ENCODE measurements around the gene NECAP2.
"Not testable (repeated sequence)": the region's sequence is repeated elsewhere in the genome, so short reads cannot be mapped to it uniquely, and the experiment has no call there.

The NECAP2 gene

DNA sequence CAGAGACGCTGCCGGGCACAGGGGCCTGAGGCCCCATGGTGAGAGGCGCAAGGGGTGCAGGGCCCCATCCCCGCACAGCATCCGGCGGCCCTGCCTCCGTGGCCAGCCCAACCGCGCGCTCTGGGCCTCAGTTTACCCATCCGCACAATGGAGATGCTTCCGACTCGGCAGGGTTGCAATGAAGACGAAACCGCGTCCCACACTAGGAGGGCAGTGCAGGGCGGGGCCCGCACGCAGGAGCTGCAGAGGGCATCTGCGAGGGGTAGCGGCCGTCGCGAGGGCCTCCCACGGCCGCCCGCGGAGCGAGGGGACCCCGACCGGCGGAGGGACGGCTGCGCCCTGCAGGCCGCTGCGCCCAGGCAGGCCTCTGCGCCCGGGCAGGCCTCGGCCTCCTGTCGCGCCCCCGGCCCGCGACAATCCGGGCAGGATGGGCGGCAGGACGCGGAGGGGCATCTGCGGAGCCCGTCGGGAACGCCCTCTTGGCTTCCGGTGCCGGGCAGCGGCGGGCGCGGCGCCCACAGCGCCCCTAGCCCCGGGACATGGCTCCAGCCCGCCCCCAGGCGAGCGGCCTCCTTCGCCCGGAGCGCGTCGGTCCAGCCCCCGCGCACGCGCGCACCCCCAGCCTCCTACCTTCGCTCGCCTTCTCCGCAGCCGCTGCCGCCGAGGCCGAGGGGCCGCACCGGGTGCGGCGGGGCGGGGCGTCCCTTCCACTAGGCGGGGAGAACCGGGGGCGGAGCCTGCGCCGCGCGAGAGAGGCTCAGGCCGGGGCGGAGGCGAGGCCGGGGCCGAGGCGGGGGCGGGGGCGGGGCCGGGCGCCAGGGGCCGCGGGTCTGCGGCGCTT lies 58.3 kb downstream of the NECAP2 start:
- DNase-seq (ENCODE audit: extremely low spot score): peak; percentile 91
- ChIA-PET CTCF (no interaction called here), POLR2A (interaction anchor here (1.1 to 1.6 kb wide), 2 partner anchors 12 to 58 kb away, joined by 3 read pairs; partner anchors contain the start of gene NECAP2)
- TF ChIP-seq LEF1 (IDR thresholded peaks at IDR 0.05; ENCODE audit: borderline replicate concordance): 0 out of 2 replicates have a peak, but pooled peaks have one; percentile 62
- TF ChIP-seq FOXM1 (IDR thresholded peaks at IDR 0.05; ENCODE audit: borderline replicate concordance): peak; percentile 37; the same call in 1 of the 2 replicates
- TF ChIP-seq FOXA1 (IDR thresholded peaks at IDR 0.05): no peak

DNA sequence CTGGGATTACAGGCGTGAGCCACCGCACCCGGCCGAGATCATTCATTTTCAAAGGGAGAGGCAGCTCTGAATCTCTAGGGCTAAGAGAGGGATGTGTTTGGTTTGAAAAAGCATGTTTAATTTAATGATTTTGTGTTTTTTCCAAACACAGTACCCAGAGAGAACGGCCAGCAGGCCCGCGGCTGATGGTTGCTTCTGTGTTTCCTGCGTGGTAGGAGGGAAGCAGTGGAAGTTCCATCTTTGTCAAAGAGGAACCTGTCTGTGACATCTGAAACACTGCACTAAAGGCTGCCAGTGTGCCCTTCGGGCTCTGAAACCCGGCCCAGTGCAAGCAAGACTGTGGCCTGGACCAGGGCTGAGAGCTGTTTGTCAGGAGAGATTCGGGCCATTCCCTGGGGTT lies 59.9 kb downstream of the NECAP2 start:
- POLR2A ChIA-PET: interaction anchor here (1.0 to 1.6 kb wide), 3 partner anchors 10 to 405 kb away, joined by 3 to 5 read pairs (median 3); partner anchors contain the start of gene NECAP2
- CTCF ChIA-PET; DNase-seq (ENCODE audit: extremely low spot score): not testable (repeated sequence)

DNA sequence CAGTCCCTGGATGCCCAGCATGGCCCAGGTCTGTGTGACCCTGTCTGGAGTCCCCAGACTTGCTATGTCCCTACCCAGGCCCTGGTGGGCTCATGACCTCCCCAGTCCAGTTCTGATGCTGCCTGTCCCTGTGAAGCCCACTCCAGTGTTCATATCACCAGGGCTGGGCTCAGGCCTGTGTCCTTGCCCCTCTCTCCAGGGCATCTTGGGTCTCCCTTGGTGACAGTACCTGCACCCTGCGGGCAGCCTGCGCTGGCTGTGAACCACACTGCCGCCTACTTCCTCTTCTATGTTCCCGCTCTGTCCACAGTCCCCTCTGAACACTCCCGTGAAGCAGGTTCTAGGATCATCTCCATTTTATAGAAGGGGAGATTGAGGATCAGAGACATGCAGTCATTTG lies 60.5 kb downstream of the NECAP2 start:
- DNase-seq (ENCODE audit: extremely low spot score); POLR2A ChIA-PET; CTCF ChIA-PET: not testable (repeated sequence)

DNA sequence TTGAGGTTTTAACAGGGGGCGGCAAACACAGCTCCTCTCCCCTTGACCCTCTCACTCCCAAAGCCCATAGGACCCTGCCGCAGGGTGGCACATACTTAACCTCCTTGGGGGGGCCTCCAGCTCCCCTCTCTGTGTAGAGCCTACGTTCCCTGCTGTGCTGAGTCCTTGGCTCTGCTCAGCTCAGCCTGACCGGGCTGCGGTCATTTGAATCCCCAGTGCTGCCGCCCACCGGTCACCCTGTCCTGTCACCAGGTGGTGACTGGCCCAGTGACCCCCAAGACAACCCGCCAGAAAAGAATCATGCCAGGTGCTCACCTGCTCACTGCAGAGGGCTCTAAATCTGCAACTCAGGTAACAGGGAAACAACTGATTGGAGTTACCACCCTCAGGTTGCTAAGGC lies 60.9 kb downstream of the NECAP2 start:
- POLR2A ChIA-PET; CTCF ChIA-PET; DNase-seq (ENCODE audit: extremely low spot score): not testable (repeated sequence)

DNA sequence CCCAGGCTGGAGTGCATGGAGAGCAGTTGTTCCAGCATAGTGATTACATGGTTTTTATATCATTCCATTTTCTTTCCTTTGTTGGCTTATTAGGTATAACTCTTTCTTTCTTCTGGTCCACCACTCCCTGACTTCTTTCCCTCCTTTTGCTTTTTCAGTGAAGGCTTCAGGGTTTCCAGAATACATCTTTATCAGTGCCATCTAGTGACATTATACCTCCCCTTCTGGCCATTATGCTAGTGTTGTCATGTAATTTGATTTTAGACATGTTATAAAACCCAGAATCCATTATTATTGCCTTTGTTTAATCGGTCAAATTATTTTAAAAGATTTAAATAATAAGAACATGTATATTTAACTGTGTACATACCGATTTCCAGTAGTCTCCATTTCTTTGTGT lies 63.0 kb downstream of the NECAP2 start:
- ChIA-PET POLR2A (no interaction called here), CTCF (no interaction called here)
- TF ChIP-seq, protein P1, sequence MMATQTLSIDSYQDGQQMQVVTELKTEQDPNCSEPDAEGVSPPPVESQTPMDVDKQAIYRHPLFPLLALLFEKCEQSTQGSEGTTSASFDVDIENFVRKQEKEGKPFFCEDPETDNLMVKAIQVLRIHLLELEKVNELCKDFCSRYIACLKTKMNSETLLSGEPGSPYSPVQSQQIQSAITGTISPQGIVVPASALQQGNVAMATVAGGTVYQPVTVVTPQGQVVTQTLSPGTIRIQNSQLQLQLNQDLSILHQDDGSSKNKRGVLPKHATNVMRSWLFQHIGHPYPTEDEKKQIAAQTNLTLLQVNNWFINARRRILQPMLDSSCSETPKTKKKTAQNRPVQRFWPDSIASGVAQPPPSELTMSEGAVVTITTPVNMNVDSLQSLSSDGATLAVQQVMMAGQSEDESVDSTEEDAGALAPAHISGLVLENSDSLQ (IDR thresholded peaks at IDR 0.05): no peak
- no peak for TF ChIP-seq SUZ12 (IDR thresholded peaks at IDR 0.05)
- no peak for TF ChIP-seq ZNF384 (IDR thresholded peaks at IDR 0.05)
- TF ChIP-seq FOXA1 (IDR thresholded peaks at IDR 0.05): no peak
- no peak for TF ChIP-seq ARNT (IDR thresholded peaks at IDR 0.05)
- no peak for TF ChIP-seq ELF4 (IDR thresholded peaks at IDR 0.05)
- TF ChIP-seq FOXM1 (IDR thresholded peaks at IDR 0.05; ENCODE audit: borderline replicate concordance): no peak
- no peak for TF ChIP-seq LEF1 (IDR thresholded peaks at IDR 0.05; ENCODE audit: borderline replicate concordance)
- no peak for TF ChIP-seq BHLHE40 (IDR thresholded peaks at IDR 0.05; ENCODE audit: borderline replicate concordance)
- TF ChIP-seq CTBP1 (IDR thresholded peaks at IDR 0.05; ENCODE audit: borderline replicate concordance): no peak
- TF ChIP-seq SP1 (IDR thresholded peaks at IDR 0.05): no peak
- no peak for TF ChIP-seq NFRKB (IDR thresholded peaks at IDR 0.05)
- no peak for TF ChIP-seq HDGF (IDR thresholded peaks at IDR 0.05; ENCODE audit: borderline replicate concordance)
- DNase-seq (ENCODE audit: extremely low spot score): no peak

DNA sequence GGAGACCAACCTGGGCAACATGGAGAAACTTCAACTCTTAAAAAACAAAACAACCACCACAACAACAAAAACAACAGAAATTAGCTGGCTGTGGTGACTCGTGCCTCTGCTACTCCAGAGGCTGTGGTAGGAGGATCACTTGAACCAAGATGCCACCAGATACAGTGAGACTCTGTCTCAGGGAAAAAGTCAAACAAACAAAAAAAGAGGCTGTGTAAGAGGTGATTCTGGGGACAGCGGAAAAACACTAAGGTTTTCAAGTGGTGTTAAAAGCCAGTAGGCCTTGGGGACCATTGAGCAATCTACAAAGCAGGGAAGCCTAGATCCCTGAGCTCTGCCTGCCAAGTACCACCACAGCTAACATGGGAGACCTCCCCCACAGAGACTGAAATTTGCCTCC lies 65.3 kb downstream of the NECAP2 start:
- DNase-seq (ENCODE audit: extremely low spot score); CTCF ChIA-PET; POLR2A ChIA-PET: not testable (repeated sequence)

DNA sequence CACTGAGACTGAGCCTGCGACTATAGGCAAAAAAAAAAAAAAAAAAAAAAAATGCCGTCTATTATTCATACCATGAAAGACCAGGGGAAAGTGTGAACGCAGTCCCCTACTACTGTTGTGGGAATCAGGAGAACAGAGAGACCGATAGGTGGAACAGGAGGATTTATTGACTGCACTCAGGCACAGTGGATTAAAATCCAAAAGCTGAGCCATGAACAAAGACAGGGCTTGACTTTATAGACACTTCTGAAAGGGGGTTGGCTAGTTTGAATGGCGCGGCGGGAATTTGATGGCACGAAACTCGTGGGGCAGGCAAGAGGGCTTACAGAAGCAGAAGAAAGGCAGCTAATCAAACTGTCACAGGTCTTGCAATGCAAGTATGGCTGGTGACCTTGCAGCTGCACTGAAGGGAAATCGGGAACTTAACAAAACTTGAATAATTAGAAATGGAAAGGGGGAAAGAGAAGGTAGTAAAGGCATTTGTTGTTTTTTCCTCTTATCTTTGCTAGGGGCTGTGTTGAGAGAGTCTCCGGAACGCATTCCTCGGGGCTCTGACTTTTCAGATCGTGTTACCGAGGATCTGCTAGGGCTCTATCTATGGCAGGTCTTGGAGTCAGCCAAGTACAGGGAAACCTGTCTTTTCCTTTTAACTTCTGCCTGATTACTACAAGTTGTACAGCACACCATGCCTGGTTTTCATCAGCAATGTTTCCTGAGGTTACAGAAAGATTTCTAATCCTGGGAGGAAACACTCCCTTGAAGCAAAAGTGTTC lies 66.0 kb downstream of the NECAP2 start:
- DNase-seq (ENCODE audit: extremely low spot score); CTCF ChIA-PET; POLR2A ChIA-PET: not testable (repeated sequence)

DNA sequence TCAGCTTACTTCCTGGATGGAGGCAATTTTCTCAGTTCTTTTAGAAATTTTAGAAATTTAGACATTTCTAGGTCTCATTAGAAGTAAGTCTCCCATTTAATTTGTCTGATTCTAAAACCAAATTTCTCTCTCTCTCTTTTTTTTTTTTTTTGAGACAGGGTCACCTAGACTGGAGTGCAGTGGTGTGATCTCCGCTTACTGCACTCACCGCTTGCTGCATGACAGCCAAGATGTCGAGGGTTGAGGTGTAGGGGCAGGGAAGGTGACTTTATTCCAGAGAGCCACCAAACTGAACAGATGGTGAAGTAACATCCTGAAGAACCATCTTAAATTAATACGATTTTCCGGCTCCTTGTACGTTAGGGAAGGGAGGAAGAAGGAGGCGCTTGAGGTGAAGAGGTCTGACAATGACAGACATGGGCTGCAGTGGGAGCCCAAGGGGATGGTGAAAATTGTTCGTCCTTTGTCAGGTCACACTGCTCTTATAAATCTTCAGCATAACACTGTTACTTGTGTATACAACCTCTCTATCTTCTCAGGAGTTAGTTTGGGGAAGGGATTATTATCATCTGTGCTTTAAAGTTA lies 68.4 kb downstream of the NECAP2 start:
- CTCF ChIA-PET: not testable (repeated sequence)

More for the DNA sequence above, 68.4 kb downstream of the NECAP2 start:
- DNase-seq (ENCODE audit: extremely low spot score); POLR2A ChIA-PET: not testable (repeated sequence)
